Osteocyte (in vitro differentiated cells): ENCODE measurements around the gene TMX2. TPM values are rescaled to one million over a fixed set of nuclear protein-coding genes. Genes with fewer than 3 reads are reported as not detected.
A peak's percentile ranks its signal among the peaks of the same experiment; 100 is the strongest.
"Not testable (repeated sequence)": the region's sequence is repeated elsewhere in the genome, so short reads cannot be mapped to it uniquely, and the experiment has no call there.

Source experiments
- DNase-seq: peaks from one replicate; pipeline ENCODE4 v3.0.0; 2021; ENCODE audit warnings: mixed read lengths; ENCODE audit not compliant: unreplicated experiment; ENCODE audit errors: extremely low spot score
- H3K27ac Mint-ChIP-seq: one replicate; pipeline ENCODE4 v1.8.0; 2021; ENCODE audit warnings: mild to moderate bottlenecking, mixed read lengths; ENCODE audit not compliant: unreplicated experiment
- H3K27me3 Mint-ChIP-seq: one replicate; pipeline ENCODE4 v1.8.0; 2021; ENCODE audit warnings: mixed read lengths; ENCODE audit not compliant: unreplicated experiment
- H3K36me3 Mint-ChIP-seq: one replicate; pipeline ENCODE4 v1.8.0; 2021; ENCODE audit warnings: mixed read lengths; ENCODE audit not compliant: unreplicated experiment
- H3K4me1 Mint-ChIP-seq: one replicate; pipeline ENCODE4 v1.8.0; 2021; ENCODE audit warnings: mixed read lengths; ENCODE audit not compliant: unreplicated experiment
- H3K4me3 Mint-ChIP-seq: one replicate; pipeline ENCODE4 v1.8.0; 2021; ENCODE audit warnings: mild to moderate bottlenecking, moderate library complexity, mixed read lengths; ENCODE audit not compliant: unreplicated experiment
- H3K9me3 Mint-ChIP-seq: one replicate; pipeline ENCODE4 v1.8.0; 2021; ENCODE audit warnings: mixed read lengths; ENCODE audit not compliant: unreplicated experiment
- total RNA-seq: library from RNA; stranded (reverse); gene quantifications from 2 replicates; pipeline ENCODE4 v1.2.1, GENCODE V29; 2021
- TF ChIP-seq, protein P1 (sequence below): fragments of 200-600 bp; sonication (generic); IDR thresholded peaks from 2 replicates; pipeline ENCODE4 v1.5.0; 2021; ENCODE audit warnings: antibody characterized with exemption, mild to moderate bottlenecking, moderate library complexity

The TMX2 gene
- total RNA-seq, 1 donor from 2014 or later = 62.2 TPM

DNA sequence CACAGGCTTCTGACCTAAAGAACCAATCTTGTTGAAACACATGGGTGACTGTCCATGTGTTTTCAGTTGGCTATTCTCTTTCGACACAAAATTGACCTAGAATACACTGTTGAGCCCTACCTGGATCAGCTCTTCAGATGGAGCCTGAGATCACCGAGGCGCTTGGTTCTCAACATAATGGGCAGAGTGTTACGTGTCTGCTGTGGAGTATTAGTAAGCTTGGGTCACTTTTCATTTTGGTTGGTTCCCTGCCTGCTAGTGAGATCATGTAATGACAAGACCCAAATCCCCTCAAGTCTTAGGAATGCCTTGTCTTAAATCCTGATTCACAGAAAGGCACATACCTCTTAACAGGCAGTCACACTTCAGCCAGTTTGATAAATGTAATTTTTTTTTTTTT is 9.1 kb upstream of the TMX2 start:
- Mint-ChIP-seq H3K4me1 (peaks cover 3% of the 10 kb centered on the region), H3K9me3 (no peaks in the 10 kb centered on the region), H3K27me3 (no peaks in the 10 kb centered on the region), H3K27ac (no peak overlapping the region), H3K36me3 (peaks cover 44% of the 10 kb centered on the region), H3K4me3 (no peak overlapping the region)
- TF ChIP-seq, protein P1, sequence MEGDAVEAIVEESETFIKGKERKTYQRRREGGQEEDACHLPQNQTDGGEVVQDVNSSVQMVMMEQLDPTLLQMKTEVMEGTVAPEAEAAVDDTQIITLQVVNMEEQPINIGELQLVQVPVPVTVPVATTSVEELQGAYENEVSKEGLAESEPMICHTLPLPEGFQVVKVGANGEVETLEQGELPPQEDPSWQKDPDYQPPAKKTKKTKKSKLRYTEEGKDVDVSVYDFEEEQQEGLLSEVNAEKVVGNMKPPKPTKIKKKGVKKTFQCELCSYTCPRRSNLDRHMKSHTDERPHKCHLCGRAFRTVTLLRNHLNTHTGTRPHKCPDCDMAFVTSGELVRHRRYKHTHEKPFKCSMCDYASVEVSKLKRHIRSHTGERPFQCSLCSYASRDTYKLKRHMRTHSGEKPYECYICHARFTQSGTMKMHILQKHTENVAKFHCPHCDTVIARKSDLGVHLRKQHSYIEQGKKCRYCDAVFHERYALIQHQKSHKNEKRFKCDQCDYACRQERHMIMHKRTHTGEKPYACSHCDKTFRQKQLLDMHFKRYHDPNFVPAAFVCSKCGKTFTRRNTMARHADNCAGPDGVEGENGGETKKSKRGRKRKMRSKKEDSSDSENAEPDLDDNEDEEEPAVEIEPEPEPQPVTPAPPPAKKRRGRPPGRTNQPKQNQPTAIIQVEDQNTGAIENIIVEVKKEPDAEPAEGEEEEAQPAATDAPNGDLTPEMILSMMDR = no peak
- DNase-seq = no peak

DNA sequence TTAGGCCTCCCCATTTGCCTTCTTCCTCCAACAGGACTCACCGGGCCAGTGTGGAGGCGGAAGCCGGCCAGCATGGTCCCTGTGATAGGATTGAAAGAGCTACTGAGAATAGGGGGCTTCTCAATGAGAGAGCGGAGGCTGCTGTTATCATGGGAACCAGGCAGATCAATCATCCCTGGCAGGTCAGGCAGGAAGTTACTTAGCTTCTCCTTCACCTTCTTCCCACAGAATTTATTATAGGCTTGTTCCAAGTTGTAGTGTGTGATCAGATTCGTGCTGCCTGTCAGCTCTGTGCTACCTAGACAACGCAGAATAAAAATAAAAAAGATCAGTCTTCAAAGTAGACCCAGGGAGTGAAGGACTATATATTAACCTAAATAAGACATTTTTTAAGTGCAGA is 7.5 kb upstream of the TMX2 start:
- Mint-ChIP-seq H3K4me1 (peaks cover 7% of the 10 kb centered on the region), H3K9me3 (no peaks in the 10 kb centered on the region), H3K27ac (no peak overlapping the region), H3K4me3 (no peak overlapping the region), H3K27me3 (no peaks in the 10 kb centered on the region), H3K36me3 (peaks cover 32% of the 10 kb centered on the region)
- TF ChIP-seq, protein P1 = no peak
- DNase-seq = no peak

DNA sequence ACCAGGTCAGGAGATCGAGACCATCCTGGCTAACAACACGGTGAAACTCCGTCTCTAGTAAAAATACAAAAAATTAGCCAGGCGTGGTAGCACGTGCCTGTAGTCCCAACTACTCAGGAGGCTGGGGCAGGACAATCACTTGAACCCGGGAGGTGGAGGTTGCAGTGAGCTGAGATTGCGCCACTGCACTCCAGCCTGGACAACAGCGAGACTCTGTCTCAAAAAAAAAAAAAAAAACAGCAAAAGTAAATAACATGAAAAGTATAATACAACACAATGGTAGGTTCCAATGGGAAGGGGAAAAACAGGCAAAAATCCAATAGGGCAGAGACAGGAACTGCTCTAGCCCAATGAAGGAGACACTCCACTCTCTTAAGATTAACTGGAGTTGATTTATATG is 7.0 kb upstream of the TMX2 start:
- DNase-seq, H3K27me3 Mint-ChIP-seq, H3K9me3 Mint-ChIP-seq, H3K4me3 Mint-ChIP-seq, H3K27ac Mint-ChIP-seq, H3K4me1 Mint-ChIP-seq: not testable (repeated sequence)
- H3K36me3 Mint-ChIP-seq = peaks cover 28% of the 10 kb centered on the region

DNA sequence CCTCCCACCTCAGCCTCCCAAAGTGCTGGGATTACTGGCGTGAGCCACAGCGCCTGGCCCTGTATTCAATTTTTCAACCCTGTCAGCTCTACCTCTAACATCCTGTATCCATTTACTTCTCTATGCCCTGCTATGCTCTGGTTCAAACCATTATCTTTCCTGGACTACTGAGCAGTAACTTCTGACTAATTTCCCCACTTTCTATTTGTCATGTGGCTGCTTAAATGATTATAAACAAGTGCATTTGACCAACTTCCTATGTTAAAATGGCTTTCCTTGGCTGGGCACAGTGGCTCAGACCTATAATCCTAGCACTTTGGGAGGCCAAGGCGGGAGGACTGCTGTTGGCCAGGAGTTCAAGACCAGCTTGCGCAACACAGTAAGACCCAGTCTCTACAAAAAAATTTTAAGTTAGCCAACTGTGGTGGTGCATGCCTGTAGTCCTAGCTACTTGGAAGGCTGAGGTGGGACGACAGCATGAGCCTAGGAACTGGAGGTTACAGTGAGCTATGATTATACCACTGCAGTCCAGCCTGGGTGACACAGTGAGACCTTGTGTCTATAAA is 2.5 kb upstream of the TMX2 start:
- Mint-ChIP-seq H3K4me3 (no peak overlapping the region), H3K36me3 (peaks cover 4% of the 10 kb centered on the region), H3K27me3 (no peaks in the 10 kb centered on the region), H3K9me3 (no peaks in the 10 kb centered on the region), H3K27ac (no peak overlapping the region), H3K4me1 (peaks cover 38% of the 10 kb centered on the region)
- TF ChIP-seq, protein P1 = no peak
- no peak for DNase-seq

DNA sequence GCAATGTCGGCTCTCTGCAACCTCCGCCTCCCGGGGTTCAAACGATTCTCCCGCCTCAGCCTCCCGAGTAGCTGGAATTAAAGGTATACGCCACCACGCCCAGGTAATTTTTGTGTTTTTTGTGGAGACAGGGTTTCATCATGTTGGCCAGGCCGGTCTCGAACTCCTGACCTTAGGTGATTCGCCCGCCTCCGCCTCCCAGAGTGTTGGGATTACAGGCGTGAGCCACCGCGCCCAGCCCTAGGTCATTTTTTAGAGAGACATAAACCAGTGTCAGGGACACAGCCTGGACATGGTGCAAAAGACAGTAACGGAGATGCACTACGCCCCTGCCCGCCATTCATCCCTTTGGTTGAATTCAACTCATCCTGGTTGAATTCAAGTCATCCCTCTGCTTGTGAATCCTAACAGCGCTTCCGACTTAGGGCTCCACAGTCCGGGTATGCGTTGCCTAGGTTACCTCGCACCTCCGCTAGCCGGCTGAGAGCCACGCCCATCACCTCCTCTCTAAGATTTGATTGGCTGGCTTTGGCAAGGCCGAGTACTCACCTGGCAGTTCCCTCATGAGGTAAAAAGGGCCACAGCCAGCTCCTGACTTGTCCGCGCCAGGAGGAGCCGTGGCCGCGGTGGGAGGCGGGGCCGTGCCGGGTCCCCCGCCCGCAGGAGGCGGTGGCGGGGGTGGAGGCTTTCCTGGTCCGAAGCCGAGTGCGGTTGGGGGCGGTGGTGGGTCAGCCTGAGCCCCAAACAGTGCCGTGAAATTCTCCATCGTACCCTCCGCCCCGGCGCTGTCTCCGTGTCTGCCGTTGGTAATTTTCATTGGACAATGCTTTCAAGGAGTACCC is 758 bp upstream of the TMX2 start, which contains the start of gene MED19:
MED19 (minus strand) TSS at position 802 of the 842 bp plus-strand sequence; CDS start at position 766, 36 bp downstream.
- no peaks in the 10 kb centered on the region for H3K9me3 Mint-ChIP-seq
- H3K36me3 Mint-ChIP-seq = peaks cover 4% of the 10 kb centered on the region
- DNase-seq = no peak
- H3K27ac Mint-ChIP-seq = peak within 1 kb of the TSS; percentile 93
- H3K4me1 Mint-ChIP-seq = peaks cover 40% of the 10 kb centered on the region
- TF ChIP-seq, protein P1 = no peak
- H3K4me3 Mint-ChIP-seq = peak within 1 kb of the TSS; percentile 98
- H3K27me3 Mint-ChIP-seq = no peaks in the 10 kb centered on the region
